ENCODE measurements around the gene CLDN22. TPM values are rescaled to one million over a fixed set of nuclear protein-coding genes. Genes with fewer than 3 reads are reported as not detected.

The CLDN22 gene
- total and polyA plus RNA-seq, 5 donors from 2014 or later: not detected

DNA sequence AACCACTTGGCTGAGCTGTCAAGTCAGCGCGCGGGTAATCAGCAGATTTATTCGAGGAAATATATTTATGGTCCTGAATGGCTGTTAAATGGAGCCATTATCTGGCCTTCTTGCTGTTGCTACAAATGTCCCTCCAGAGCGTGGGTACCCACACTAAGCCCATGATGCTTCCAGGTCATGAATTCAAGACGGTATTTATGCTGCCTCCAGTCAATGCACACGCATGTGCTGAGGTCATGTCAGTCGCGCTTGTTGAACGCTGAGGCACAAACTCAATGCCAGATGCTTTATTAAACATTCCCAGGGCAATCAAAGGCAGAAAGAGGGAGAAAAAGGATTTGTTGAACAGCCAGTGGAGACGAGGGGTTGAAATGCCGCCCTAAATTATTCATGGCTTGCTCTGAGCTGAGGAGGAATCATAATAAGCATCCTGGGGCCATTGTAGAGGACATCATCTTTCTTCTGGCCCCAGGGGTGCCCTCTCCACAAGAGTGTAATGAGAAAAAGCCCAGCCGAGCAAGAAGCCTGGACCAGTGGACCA, 38.2 kb upstream of the CLDN22 start:
- Histone ChIP-seq H3K4me3 (ENCODE audit: low read depth, low read length) (no peak overlapping the region), H3K4me1 (ENCODE audit: control insufficient read depth, insufficient read depth, low read length, poor library complexity, severe bottlenecking) (no peaks in the 10 kb centered on the region), H3K27me3 (ENCODE audit: control insufficient read depth, insufficient read depth, low read length) (peaks cover 1% of the 10 kb centered on the region), H3K9me3 (ENCODE audit: control insufficient read depth in 2 of 2, low read length in 2 of 2) (no peaks in the 10 kb centered on the region), H3K27ac (ENCODE audit: insufficient read depth, low read length, poor library complexity, severe bottlenecking) (no peak overlapping the region), H3K36me3 (ENCODE audit: control insufficient read depth, insufficient read depth, low read length) (no peaks in the 10 kb centered on the region)
- ATAC-seq (ENCODE audit: low read depth in 2 of 2) (no peak), DNase-seq (no peak)
- Mint-ChIP-seq H3K27me3 (peaks cover 8% of the 10 kb centered on the region), H3K4me1 (no peaks in the 10 kb centered on the region), H3K27ac (no peak overlapping the region), H3K4me3 (no peak overlapping the region), H3K9me3 (no peaks in the 10 kb centered on the region), H3K36me3 (no peaks in the 10 kb centered on the region)

DNA sequence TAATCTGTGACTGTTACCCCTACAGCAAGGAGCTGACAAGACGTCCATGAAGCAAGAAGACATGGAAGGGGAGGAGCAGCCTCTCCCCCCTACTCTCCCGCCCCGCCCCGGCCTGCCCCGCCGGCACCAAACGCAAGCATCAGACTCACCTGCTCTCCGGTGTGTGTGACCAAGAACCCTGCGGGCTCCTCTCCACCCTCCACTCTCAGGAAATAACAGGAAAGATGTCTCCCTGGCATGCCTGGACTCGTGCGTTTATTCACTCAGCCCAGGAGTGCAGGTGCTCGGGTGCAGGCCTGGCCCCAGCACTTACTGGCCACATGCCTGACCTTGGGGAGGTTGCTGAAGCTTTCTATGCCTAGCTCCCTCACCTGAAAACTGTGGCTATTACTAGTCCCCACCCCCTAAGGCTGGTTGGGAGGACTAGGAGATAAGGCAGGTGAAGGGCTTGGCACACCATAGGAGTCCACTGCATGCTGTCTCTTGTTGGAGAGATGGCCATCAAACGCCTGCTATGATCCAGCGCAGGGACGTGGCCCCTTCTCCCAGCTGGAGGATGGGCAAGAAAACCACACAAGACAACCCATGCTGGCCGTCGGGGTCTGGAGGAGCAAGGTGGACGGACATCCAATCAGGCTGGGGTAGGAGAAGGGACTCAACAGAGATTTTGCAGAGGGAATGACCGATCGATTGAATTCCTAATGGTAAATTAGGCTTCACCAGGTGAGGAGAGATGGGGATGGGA, 37.0 kb upstream of the CLDN22 start:
- Mint-ChIP-seq H3K4me3 (no peak overlapping the region), H3K27ac (no peak overlapping the region)

DNA sequence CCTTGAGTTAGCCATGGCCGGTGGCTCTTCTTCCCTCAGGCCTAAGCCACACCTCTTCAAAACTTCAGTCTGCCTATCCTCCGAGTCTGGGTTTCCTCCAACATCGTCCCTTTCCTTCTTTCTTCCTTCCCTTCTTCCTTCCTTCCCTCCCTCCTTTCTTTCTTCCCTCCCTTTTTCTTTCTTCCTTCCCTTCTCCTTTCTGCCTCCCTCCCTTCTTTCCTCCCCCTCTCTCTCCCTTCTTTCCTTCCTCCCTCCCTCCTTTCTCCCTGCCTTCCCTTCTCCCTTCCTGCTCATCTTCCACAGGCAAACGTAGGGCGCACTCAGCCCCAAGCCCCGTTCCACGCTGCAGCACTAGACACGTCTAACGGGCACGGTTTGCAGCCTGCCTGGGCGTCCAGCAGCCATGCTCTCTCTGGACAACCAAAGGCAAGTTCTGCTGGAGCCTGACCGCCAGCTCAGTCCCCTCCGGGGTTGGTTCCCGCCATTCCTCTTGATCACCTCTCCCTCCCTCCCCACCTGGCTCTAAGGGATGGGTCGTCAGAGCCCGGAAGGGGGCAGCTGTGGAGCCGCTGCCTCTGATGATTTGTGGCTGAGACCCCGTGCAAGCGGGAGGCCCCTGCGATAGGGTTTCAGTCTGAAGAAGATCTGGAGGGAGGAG, 36.2 kb upstream of the CLDN22 start:
- DNase-seq (no peak), ATAC-seq (ENCODE audit: low read depth in 2 of 2) (no peak)
- Mint-ChIP-seq H3K4me1 (no peaks in the 10 kb centered on the region), H3K27ac (no peak overlapping the region), H3K27me3 (peaks cover 4% of the 10 kb centered on the region), H3K36me3 (no peaks in the 10 kb centered on the region), H3K4me3 (no peak overlapping the region), H3K9me3 (peaks cover 0 to 2% (median 0%) of the 10 kb centered on the region in 7 donors)
- Histone ChIP-seq H3K27me3 (ENCODE audit: control insufficient read depth, insufficient read depth, low read length) (no peaks in the 10 kb centered on the region), H3K4me3 (ENCODE audit: low read depth, low read length) (no peak overlapping the region), H3K27ac (ENCODE audit: insufficient read depth, low read length, poor library complexity, severe bottlenecking) (no peak overlapping the region), H3K9me3 (ENCODE audit: control insufficient read depth in 2 of 2, low read length in 2 of 2) (no peaks in the 10 kb centered on the region), H3K4me1 (ENCODE audit: control insufficient read depth, insufficient read depth, low read length, poor library complexity, severe bottlenecking) (no peaks in the 10 kb centered on the region), H3K36me3 (ENCODE audit: control insufficient read depth, insufficient read depth, low read length) (no peaks in the 10 kb centered on the region)

More for the DNA sequence above, 37.0 kb upstream of the CLDN22 start:
- DNase-seq (no peak), ATAC-seq (ENCODE audit: low read depth in 2 of 2) (no peak)
- Histone ChIP-seq H3K9me3 (ENCODE audit: control insufficient read depth in 2 of 2, low read length in 2 of 2) (no peaks in the 10 kb centered on the region), H3K4me3 (ENCODE audit: low read depth, low read length) (no peak overlapping the region), H3K27me3 (ENCODE audit: control insufficient read depth, insufficient read depth, low read length) (no peaks in the 10 kb centered on the region), H3K27ac (ENCODE audit: insufficient read depth, low read length, poor library complexity, severe bottlenecking) (no peak overlapping the region), H3K36me3 (ENCODE audit: control insufficient read depth, insufficient read depth, low read length) (no peaks in the 10 kb centered on the region), H3K4me1 (ENCODE audit: control insufficient read depth, insufficient read depth, low read length, poor library complexity, severe bottlenecking) (no peaks in the 10 kb centered on the region)
- peaks cover 4% of the 10 kb centered on the region for H3K27me3 Mint-ChIP-seq
- H3K4me1 Mint-ChIP-seq: no peaks in the 10 kb centered on the region
- no peaks in the 10 kb centered on the region for H3K36me3 Mint-ChIP-seq
- no peaks in the 10 kb centered on the region for H3K9me3 Mint-ChIP-seq

DNA sequence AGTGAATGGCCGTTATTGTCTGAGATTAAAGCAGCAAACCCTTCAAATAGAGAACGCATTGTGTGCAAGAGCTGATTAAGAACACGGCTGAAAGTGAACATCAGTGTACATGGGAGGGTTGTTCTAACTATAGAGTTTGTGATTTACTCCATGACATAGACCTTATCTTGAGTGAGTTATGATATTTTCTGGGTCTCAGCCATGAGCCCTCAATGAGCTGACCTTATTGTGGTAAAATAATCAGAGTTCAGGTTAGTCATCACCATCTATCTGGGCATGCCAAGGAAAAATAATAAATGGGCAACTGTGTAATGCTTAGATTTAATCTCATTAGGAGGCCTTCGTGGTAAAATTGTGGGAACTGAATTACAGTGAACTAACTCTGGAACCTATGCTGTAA, 35.3 kb upstream of the CLDN22 start:
- Histone ChIP-seq H3K4me1 (ENCODE audit: control insufficient read depth, insufficient read depth, low read length, poor library complexity, severe bottlenecking) (no peaks in the 10 kb centered on the region), H3K9me3 (ENCODE audit: control insufficient read depth in 2 of 2, low read length in 2 of 2) (no peaks in the 10 kb centered on the region), H3K27ac (ENCODE audit: insufficient read depth, low read length, poor library complexity, severe bottlenecking) (no peak overlapping the region), H3K27me3 (ENCODE audit: control insufficient read depth, insufficient read depth, low read length) (no peaks in the 10 kb centered on the region), H3K36me3 (ENCODE audit: control insufficient read depth, insufficient read depth, low read length) (no peaks in the 10 kb centered on the region), H3K4me3 (ENCODE audit: low read depth, low read length) (no peak overlapping the region)
- ATAC-seq (ENCODE audit: low read depth in 2 of 2) (no peak), DNase-seq (no peak)
- Mint-ChIP-seq H3K27me3 (peaks cover 4% of the 10 kb centered on the region), H3K4me3 (no peak overlapping the region), H3K27ac (no peak overlapping the region), H3K4me1 (no peaks in the 10 kb centered on the region), H3K36me3 (peaks cover 3% of the 10 kb centered on the region), H3K9me3 (peaks cover 0 to 2% (median 0%) of the 10 kb centered on the region in 7 donors)

DNA sequence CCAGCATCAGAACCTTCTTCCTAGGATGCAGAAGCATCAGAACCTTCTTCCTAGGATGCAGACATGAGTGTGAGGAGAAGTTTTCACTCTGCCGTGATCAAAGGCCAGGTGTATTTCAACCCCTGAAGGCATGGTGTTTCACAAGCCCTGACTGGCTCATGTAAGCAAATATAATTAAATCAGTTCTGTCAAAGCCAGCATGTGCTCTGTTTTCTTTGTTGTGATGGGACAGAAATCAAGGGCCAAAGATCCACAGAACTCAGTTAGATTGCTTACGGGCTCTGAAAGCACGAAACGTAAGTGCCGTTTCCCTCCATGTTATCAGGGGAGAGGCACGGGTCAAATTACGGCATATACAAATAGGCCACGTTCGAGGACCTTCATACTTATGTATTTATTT, 34.1 kb upstream of the CLDN22 start:
- Histone ChIP-seq H3K36me3 (ENCODE audit: control insufficient read depth, insufficient read depth, low read length) (no peaks in the 10 kb centered on the region), H3K4me3 (ENCODE audit: low read depth, low read length) (no peak overlapping the region), H3K9me3 (ENCODE audit: control insufficient read depth in 2 of 2, low read length in 2 of 2) (no peaks in the 10 kb centered on the region), H3K4me1 (ENCODE audit: control insufficient read depth, insufficient read depth, low read length, poor library complexity, severe bottlenecking) (no peaks in the 10 kb centered on the region), H3K27ac (ENCODE audit: insufficient read depth, low read length, poor library complexity, severe bottlenecking) (no peak overlapping the region), H3K27me3 (ENCODE audit: control insufficient read depth, insufficient read depth, low read length) (no peaks in the 10 kb centered on the region)
- no peak for DNase-seq
- Mint-ChIP-seq H3K27ac (no peak overlapping the region), H3K4me1 (peaks cover 0 to 3% (median 0%) of the 10 kb centered on the region in 4 donors), H3K9me3 (peaks cover 0 to 2% (median 0%) of the 10 kb centered on the region in 7 donors), H3K36me3 (peaks cover 5% of the 10 kb centered on the region), H3K4me3 (no peak overlapping the region), H3K27me3 (peaks cover 4% of the 10 kb centered on the region)
- ATAC-seq (ENCODE audit: low read depth in 2 of 2): no peak

DNA sequence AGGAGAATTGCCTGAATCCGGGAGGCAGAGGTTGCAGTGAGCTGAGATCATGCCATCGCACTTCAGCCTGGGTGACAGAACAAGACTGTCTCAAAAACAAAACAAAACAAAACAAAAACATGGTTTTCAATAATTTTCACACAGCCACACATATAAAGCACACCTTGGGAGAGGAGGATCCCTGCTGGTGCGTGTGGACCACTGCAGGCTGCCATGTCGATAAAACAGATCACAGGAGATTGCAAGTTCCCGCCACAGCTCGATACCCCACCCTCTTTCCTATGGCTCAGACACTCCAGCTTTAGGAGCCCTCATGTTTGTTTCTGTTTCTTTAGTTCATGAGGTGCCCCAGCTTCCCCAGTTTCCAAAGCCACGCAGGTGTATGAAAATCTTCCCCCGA, 33.5 kb upstream of the CLDN22 start:
- H3K27ac Mint-ChIP-seq: no peak overlapping the region
- Histone ChIP-seq H3K4me3 (ENCODE audit: low read depth, low read length) (no peak overlapping the region), H3K4me1 (ENCODE audit: control insufficient read depth, insufficient read depth, low read length, poor library complexity, severe bottlenecking) (no peaks in the 10 kb centered on the region), H3K9me3 (ENCODE audit: control insufficient read depth in 2 of 2, low read length in 2 of 2) (no peaks in the 10 kb centered on the region), H3K36me3 (ENCODE audit: control insufficient read depth, insufficient read depth, low read length) (no peaks in the 10 kb centered on the region), H3K27ac (ENCODE audit: insufficient read depth, low read length, poor library complexity, severe bottlenecking) (no peak overlapping the region), H3K27me3 (ENCODE audit: control insufficient read depth, insufficient read depth, low read length) (no peaks in the 10 kb centered on the region)
- ATAC-seq (ENCODE audit: low read depth in 2 of 2) (no peak), DNase-seq (no peak)
- peaks cover 5% of the 10 kb centered on the region for H3K36me3 Mint-ChIP-seq
- H3K9me3 Mint-ChIP-seq: peaks cover 0 to 2% (median 0%) of the 10 kb centered on the region in 7 donors
- H3K4me1 Mint-ChIP-seq: peaks cover 0 to 3% (median 0%) of the 10 kb centered on the region in 4 donors
- H3K4me3 Mint-ChIP-seq: no peak overlapping the region
- peaks cover 4% of the 10 kb centered on the region for H3K27me3 Mint-ChIP-seq

DNA sequence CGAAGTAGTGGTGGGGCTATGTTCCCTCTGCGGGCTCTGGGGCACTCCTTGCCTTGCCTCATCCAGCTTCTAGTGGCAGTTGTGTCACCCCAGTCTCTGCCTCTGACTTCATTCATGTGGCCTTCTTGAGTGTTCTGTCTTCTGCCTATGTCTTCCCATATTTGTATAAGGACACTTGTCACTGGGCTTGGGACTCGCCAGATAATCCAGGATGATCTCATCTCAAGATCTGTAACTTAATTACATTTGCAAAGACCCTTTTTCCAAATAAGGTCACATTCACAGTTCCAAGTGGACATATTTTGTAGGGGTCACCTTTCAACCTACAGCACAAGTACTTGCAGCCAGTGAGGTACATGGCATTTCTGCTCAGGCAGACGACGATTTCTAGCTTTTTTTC, 32.5 kb upstream of the CLDN22 start:
- peaks cover 4% of the 10 kb centered on the region for H3K27me3 Mint-ChIP-seq
- no peak overlapping the region for H3K4me3 Mint-ChIP-seq
- no peak overlapping the region for H3K27ac Mint-ChIP-seq
- Histone ChIP-seq H3K9me3 (ENCODE audit: control insufficient read depth in 2 of 2, low read length in 2 of 2) (no peaks in the 10 kb centered on the region), H3K27ac (ENCODE audit: insufficient read depth, low read length, poor library complexity, severe bottlenecking) (no peak overlapping the region), H3K4me1 (ENCODE audit: control insufficient read depth, insufficient read depth, low read length, poor library complexity, severe bottlenecking) (no peaks in the 10 kb centered on the region), H3K36me3 (ENCODE audit: control insufficient read depth, insufficient read depth, low read length) (no peaks in the 10 kb centered on the region), H3K4me3 (ENCODE audit: low read depth, low read length) (no peak overlapping the region), H3K27me3 (ENCODE audit: control insufficient read depth, insufficient read depth, low read length) (no peaks in the 10 kb centered on the region)
- H3K9me3 Mint-ChIP-seq: peaks cover 0 to 2% (median 0%) of the 10 kb centered on the region in 7 donors
- H3K4me1 Mint-ChIP-seq: peaks cover 0 to 3% (median 0%) of the 10 kb centered on the region in 4 donors
- peaks cover 5% of the 10 kb centered on the region for H3K36me3 Mint-ChIP-seq
- ATAC-seq (ENCODE audit: low read depth in 2 of 2) (no peak), DNase-seq (no peak)
